SJCRH30 (cell line): ENCODE data around the gene TAC4. TPM values are rescaled to one million over a fixed set of nuclear protein-coding genes. Genes with fewer than 3 reads are reported as not detected.

ENCODE experiments used
- DNase-seq, 2 experiments: peaks; one replicate each; pipeline ENCODE4 v3.0.0-alpha.2; 2015 to 2020
- H3K27ac ChIP-seq: fragments of 250-450 bp; sonication (Bioruptor Pico); 2 replicates; pipeline ENCODE4 v1.5.1; 2020; ENCODE audit warnings: mild to moderate bottlenecking, moderate library complexity
- H3K27me3 ChIP-seq: fragments of 250-450 bp; sonication (Bioruptor Pico); 2 replicates; pipeline ENCODE4 v1.5.1; 2020; ENCODE audit warnings: mild to moderate bottlenecking, moderate library complexity
- H3K36me3 ChIP-seq: fragments of 250-450 bp; sonication (Bioruptor Pico); 2 replicates; pipeline ENCODE4 v1.5.1; 2020; ENCODE audit warnings: mild to moderate bottlenecking, moderate library complexity
- H3K4me1 ChIP-seq: fragments of 250-450 bp; sonication (Bioruptor Pico); 2 replicates; pipeline ENCODE4 v1.5.1; 2020; ENCODE audit warnings: mild to moderate bottlenecking, moderate library complexity
- H3K4me3 ChIP-seq: fragments of 250-450 bp; sonication (Bioruptor Pico); 2 replicates; pipeline ENCODE4 v1.5.1; 2020; ENCODE audit warnings: mild to moderate bottlenecking, moderate library complexity
- H3K9me3 ChIP-seq: fragments of 250-450 bp; sonication (Bioruptor Pico); replicated peaks from 2 replicates; pipeline ENCODE4 v1.5.1; 2020; ENCODE audit warnings: mild to moderate bottlenecking, moderate library complexity
- total RNA-seq: library from RNA; depleted of rRNA; stranded (reverse); fragments of >200 nt; shearing (Covaris generic); gene quantifications from 2 replicates; pipeline ENCODE4 v1.2.3, GENCODE V29; 2014; rRNA removed

TAC4 gene, protein sequence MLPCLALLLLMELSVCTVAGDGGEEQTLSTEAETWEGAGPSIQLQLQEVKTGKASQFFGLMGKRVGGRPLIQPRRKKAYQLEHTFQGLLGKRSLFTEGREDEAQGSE
- not detected in 2 replicates for total RNA-seq

DNA sequence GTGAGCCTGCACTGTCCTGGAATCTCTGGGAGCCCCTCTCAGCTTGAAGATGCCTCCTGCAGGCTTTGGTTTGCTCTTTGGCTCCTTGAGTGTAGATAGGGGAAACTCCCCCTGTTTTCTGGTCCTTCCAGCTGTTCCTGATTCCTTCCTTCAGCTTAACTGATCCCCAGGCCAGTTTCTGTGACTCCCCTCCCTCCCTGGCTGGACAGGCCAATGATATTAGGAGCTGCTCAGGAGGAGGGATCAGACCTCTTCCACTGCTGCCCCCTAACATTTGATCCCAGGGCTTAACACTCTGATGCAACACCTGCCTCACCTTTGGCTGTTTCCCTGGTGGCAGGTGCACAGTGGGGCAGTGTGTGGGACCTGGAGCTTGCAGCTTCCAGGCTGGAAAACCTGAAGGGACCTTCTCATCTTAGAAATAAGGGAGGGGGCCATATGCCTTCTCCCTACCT lies at the start of gene TAC4:
TSS of gene TAC4 (minus strand) at position 51 of the 455 bp plus-strand sequence. CDS start 52 bp downstream, outside the sequence.
- peaks cover 8% of the 10 kb centered on the region; the same call in 1 of the 2 replicates for H3K27me3 ChIP-seq
- no peaks in the 10 kb centered on the region for H3K9me3 ChIP-seq
- no peak for DNase-seq
- H3K4me3 ChIP-seq, result no peak within 1 kb of the TSS
- H3K4me1 ChIP-seq, result no peaks in the 10 kb centered on the region; the same call in 1 of the 2 replicates
- no peaks in the 10 kb centered on the region for H3K36me3 ChIP-seq
- no peak within 1 kb of the TSS for H3K27ac ChIP-seq

DNA sequence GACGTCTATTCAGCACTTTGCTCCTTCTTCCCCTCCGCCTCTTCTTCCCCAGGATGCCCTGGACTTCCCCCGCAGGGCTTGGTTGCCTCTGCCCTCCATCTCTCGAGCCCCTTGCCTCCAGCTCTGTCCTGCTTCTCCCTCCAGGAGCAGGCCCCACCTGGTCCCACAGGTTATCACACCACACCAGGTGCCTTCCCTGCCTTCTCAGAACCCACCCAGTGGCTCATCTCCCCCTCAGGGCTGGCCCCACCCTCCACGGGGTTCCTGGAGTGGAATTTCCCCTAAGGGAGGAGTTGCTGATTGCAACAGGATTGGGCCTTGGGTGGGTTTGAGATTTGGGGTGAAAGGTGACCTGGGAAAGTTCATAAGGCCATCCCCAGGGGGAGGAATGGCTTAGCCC lies 49.0 kb upstream of the TAC4 start:
- H3K4me1 ChIP-seq, result 0 out of 2 replicates have a peak, but pooled peaks cover 3% of the 10 kb centered on the region
- no peaks in the 10 kb centered on the region for H3K9me3 ChIP-seq
- no peak for DNase-seq
- no peaks in the 10 kb centered on the region for H3K36me3 ChIP-seq
- no peak overlapping the region for H3K4me3 ChIP-seq
- H3K27ac ChIP-seq, result no peak overlapping the region
- H3K27me3 ChIP-seq, result peaks cover 26% of the 10 kb centered on the region

DNA sequence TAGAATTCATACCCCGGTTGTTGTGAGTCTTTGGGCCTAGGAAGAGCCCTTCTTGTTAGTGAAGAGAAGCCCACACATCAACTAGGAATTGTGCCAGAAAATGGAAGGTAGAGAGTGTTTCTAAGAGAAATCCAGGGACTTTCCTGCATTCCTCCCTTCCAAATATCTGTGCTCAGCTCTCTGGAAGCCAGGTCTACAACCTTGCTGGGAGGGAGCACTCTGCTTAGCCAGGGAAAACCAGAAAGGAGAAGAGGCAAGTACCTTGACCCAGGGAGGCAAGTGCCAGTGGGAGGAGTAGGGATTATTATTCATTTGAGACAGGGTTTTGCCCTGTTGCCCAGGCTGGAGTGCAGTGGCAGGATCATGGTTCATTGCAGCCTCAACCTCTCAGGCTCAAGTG lies 48.4 kb upstream of the TAC4 start:
- peaks cover 24% of the 10 kb centered on the region for H3K27me3 ChIP-seq
- no peak for DNase-seq

DNA sequence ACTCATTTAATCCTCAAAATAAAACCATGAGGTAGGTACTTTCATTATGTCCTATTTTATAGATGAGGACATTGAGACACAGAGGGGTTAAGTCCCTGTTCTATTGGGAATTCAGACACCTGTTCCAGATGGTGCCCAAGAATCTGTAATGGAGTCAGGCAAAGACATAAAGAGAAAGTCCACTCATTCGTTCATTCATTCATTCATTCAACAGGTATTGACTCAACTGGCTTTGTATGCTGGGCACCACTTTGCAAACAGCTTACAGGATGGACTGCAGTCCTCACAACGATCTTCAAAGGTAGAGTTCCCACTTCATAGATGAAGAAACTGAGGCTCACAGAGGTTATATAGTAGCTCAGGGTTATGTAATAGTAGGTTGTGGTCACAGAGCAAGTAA lies 47.9 kb upstream of the TAC4 start:
- Histone ChIP-seq H3K4me1 (no peaks in the 10 kb centered on the region), H3K36me3 (no peaks in the 10 kb centered on the region), H3K9me3 (no peaks in the 10 kb centered on the region), H3K27ac (no peak overlapping the region), H3K27me3 (peaks cover 21% of the 10 kb centered on the region), H3K4me3 (no peak overlapping the region)
- no peak for DNase-seq

More for the DNA sequence above, 48.4 kb upstream of the TAC4 start:
- H3K4me1 ChIP-seq, result no peaks in the 10 kb centered on the region
- H3K4me3 ChIP-seq, result no peak overlapping the region
- H3K27ac ChIP-seq, result no peak overlapping the region
- H3K36me3 ChIP-seq, result no peaks in the 10 kb centered on the region
- no peaks in the 10 kb centered on the region for H3K9me3 ChIP-seq

GRCh38 chr17:49894761-49895160 lies 46.9 kb upstream of the TAC4 start:
- Histone ChIP-seq H3K4me1 (no peaks in the 10 kb centered on the region), H3K36me3 (no peaks in the 10 kb centered on the region), H3K27me3 (peaks cover 19% of the 10 kb centered on the region), H3K27ac (no peak overlapping the region), H3K9me3 (no peaks in the 10 kb centered on the region), H3K4me3 (no peak overlapping the region)
- DNase-seq, result no peak

DNA sequence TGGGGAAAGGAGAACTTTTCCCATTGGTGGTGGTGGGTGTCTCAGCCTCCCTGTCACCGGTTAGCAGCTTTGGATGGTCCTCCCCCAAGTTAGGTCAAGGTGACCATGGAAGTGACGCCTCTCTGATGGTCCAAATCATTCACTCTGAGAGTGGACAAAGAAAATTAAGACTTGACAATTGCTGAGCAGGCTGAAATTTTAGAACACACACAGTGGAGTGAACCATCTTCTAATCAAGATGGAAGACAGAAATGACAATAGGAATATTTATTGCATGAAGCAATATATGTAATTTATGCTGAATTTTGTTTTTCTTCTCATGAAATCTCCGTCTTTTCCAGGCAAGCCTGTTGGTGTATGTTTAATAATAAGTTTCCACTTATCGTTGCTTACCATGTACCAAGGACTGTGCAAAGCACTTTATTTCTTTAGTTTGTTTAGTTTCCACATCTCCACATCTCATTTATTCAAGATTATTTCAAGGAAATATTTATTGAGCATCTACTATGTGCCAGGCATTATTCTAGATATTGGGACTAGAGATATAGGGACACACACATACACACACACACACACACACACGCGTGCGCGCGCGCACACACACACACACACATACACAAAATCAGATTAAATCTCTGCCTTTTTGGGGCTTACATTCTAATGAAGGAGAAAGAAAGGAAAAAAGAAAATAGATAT lies 44.0 kb upstream of the TAC4 start:
- Histone ChIP-seq H3K27ac (no peak overlapping the region), H3K9me3 (no peaks in the 10 kb centered on the region), H3K36me3 (no peaks in the 10 kb centered on the region), H3K4me3 (no peak overlapping the region), H3K27me3 (peaks cover 16% of the 10 kb centered on the region), H3K4me1 (no peaks in the 10 kb centered on the region)
- DNase-seq, result no peak

GRCh38 chr17:49891271-49891670 lies 43.4 kb upstream of the TAC4 start:
- H3K27me3 ChIP-seq, result peaks cover 16% of the 10 kb centered on the region
- H3K9me3 ChIP-seq, result no peaks in the 10 kb centered on the region

GRCh38 chr17:49890852-49891251 lies 43.0 kb upstream of the TAC4 start:
- no peak for DNase-seq
- H3K9me3 ChIP-seq, result no peaks in the 10 kb centered on the region
- H3K27me3 ChIP-seq, result peaks cover 16% of the 10 kb centered on the region
- no peak overlapping the region for H3K4me3 ChIP-seq
- H3K36me3 ChIP-seq, result no peaks in the 10 kb centered on the region
- no peak overlapping the region for H3K27ac ChIP-seq
- no peaks in the 10 kb centered on the region for H3K4me1 ChIP-seq

More at GRCh38 chr17:49891271-49891670, 43.4 kb upstream of the TAC4 start:
- H3K4me3 ChIP-seq, result no peak overlapping the region
- no peak for DNase-seq
- H3K27ac ChIP-seq, result no peak overlapping the region
- no peaks in the 10 kb centered on the region for H3K36me3 ChIP-seq
- no peaks in the 10 kb centered on the region for H3K4me1 ChIP-seq

DNA sequence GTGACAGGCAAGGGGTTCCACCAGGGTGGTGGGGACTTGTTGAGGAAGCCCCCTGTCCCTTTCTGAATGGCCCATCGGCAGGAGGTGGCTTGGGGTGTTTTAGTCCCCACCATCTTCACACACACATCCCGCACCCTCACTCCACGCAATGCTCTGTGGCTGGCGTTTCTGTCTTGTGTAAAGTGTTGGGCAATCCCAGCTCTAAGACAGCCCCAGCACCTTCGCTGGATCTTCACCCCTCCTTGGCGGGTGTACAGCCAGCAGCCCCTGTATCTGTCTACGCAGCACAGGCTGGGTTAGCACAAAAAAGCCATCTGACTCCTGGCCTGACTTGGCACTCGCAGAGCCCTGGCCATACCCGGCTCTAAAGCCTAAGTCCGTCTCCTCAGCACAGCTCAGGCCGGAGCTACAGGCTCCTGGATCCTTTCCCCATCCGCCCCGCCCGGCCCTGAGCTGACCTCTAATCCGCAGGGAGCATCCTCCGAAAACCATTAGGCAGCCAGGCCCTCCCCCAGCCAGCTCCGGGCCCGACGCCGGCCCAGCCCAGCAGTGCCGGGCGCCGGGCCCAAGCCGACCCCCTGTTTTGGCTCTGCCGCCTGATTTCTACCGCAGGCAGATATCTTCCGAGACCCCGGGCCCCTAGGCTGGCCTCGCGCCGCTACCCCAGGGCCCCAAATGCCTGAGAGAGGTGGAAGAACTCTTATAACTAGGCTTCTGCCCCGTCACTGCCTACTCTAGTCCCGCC lies 42.4 kb upstream of the TAC4 start:
- Histone ChIP-seq H3K9me3 (no peaks in the 10 kb centered on the region), H3K4me3 (no peak overlapping the region), H3K36me3 (no peaks in the 10 kb centered on the region), H3K4me1 (no peaks in the 10 kb centered on the region), H3K27ac (no peak overlapping the region), H3K27me3 (peaks cover 16% of the 10 kb centered on the region)
- DNase-seq, result no peak

- DNase-seq, result no peak
- peaks cover 12% of the 10 kb centered on the region for H3K27me3 ChIP-seq
- no peaks in the 10 kb centered on the region for H3K36me3 ChIP-seq
Observed at GRCh38 chr17:49889500-49889899, 41.6 kb upstream of the TAC4 start.

DNA sequence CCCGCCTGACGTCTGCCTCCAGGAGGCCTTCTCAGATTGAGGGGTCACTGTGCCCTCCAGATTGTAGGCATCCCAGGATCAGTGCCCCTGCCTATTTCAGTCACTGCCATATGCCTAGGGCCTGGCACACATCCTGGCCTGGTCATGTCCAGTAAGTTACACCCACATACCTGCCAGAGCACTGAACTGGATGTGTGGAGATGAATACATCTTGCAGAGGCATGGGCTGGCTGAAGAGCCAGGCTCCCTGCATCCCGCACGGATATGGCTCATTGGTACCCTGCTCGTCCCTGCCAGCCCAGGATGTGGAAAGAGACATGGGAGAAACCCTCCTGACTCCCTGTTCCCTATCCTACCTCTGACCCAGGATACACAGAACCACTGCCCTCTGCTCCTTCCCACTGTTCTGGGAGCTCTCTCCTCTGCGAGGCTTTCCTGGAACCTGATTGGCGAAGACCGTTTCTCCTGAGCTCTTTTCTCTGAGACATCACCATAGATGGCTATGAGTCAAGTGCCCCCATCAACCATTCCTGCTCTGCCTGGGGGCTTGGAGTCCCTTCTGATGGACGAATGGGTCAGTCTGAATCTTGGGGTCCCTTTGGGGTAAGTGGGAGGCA lies 40.0 kb upstream of the TAC4 start:
- Histone ChIP-seq H3K4me1 (peaks cover 2% of the 10 kb centered on the region; the same call in 1 of the 2 replicates), H3K27me3 (peaks cover 3% of the 10 kb centered on the region), H3K27ac (no peak overlapping the region), H3K9me3 (no peaks in the 10 kb centered on the region), H3K4me3 (no peak overlapping the region), H3K36me3 (no peaks in the 10 kb centered on the region)
- DNase-seq, result no peak

More at GRCh38 chr17:49889500-49889899, 41.6 kb upstream of the TAC4 start:
- Histone ChIP-seq H3K9me3 (no peaks in the 10 kb centered on the region), H3K27ac (no peak overlapping the region), H3K4me3 (no peak overlapping the region), H3K4me1 (no peaks in the 10 kb centered on the region)

DNA sequence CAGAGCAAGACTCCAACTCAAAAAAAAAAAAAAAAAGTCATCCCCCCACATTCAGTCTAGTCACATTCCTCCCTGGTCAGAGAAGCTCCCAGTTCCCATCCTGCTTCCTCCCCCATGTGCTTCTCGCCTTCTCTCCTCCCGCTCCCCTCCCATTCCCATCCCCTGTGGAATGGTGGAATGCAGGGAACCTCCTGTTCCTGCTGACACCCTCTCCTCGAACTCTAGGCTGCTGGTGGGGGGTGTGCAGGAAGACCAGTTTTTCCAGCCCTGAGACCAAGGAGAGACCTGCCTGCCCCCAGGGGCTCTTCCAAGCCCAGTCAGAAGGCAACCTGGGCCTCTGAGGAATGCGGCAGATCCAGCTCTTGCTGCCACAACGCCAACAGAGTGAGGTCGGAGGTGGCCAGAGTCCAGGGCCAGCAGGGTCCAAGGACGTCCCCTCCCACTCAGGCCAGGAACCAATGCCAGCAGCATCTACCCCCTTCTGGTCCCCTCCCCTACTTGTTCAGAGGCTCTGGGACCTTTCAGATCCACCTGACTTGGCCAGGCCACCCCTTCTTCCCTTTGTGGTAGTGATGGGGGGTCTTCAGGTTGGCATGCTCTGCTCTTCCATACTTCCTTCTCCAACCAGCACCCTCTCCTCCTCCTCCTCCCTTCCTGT lies 39.3 kb upstream of the TAC4 start:
- no peaks in the 10 kb centered on the region for H3K9me3 ChIP-seq
- peaks cover 3% of the 10 kb centered on the region; the same call in 1 of the 2 replicates for H3K27me3 ChIP-seq
- DNase-seq, result no peak
- H3K4me1 ChIP-seq, result peaks cover 8% of the 10 kb centered on the region
- H3K4me3 ChIP-seq, result no peak overlapping the region
- no peak overlapping the region for H3K27ac ChIP-seq
- H3K36me3 ChIP-seq, result no peaks in the 10 kb centered on the region

GRCh38 chr17:49886036-49886435 lies 38.2 kb upstream of the TAC4 start:
- H3K27me3 ChIP-seq, result no peaks in the 10 kb centered on the region
- no peak overlapping the region for H3K4me3 ChIP-seq
- no peaks in the 10 kb centered on the region for H3K36me3 ChIP-seq
- H3K9me3 ChIP-seq, result no peaks in the 10 kb centered on the region
- no peak overlapping the region for H3K27ac ChIP-seq
- peaks cover 8% of the 10 kb centered on the region for H3K4me1 ChIP-seq
- no peak for DNase-seq

- Histone ChIP-seq H3K36me3 (no peaks in the 10 kb centered on the region), H3K4me1 (peaks cover 23% of the 10 kb centered on the region), H3K27me3 (no peaks in the 10 kb centered on the region), H3K27ac (no peak overlapping the region), H3K9me3 (no peaks in the 10 kb centered on the region), H3K4me3 (no peak overlapping the region)
- DNase-seq, result no peak
Observed at GRCh38 chr17:49882434-49882833, 34.6 kb upstream of the TAC4 start.
